M059J (cell line): ENCODE measurements around the gene TFCP2L1. TPM values are rescaled to one million over a fixed set of nuclear protein-coding genes. Genes with fewer than 3 reads are reported as not detected.
"Not testable (repeated sequence)": the region's sequence is repeated elsewhere in the genome, so short reads cannot be mapped to it uniquely, and the experiment has no call there.

ENCODE experiments used
- DNase-seq: peaks from one replicate; pipeline ENCODE4 v3.0.0-alpha.2; 2012; ENCODE audit warnings: low read depth
- total RNA-seq: library from RNA; depleted of rRNA; stranded (reverse); fragments of >200 nt; shearing (Covaris generic); gene quantifications from 2 replicates; pipeline ENCODE4 v1.2.3, GENCODE V29; 2014

TFCP2L1 gene
- total RNA-seq, 1 experiment from 2014 or later = 0.12 TPM

- no peak for DNase-seq
Measured at GRCh38 chr2:121242976-121243375, 42.0 kb downstream of the TFCP2L1 start.

GRCh38 chr2:121242175-121242875, 42.7 kb downstream of the TFCP2L1 start:
- no peak for DNase-seq

- no peak for DNase-seq
Measured at GRCh38 chr2:121241466-121241865, 43.5 kb downstream of the TFCP2L1 start.

- no peak for DNase-seq
Measured at GRCh38 chr2:121240436-121240835, 44.6 kb downstream of the TFCP2L1 start.

- DNase-seq = no peak
Measured at GRCh38 chr2:121239969-121240368, 45.0 kb downstream of the TFCP2L1 start.

GRCh38 chr2:121239471-121239870, 45.5 kb downstream of the TFCP2L1 start:
- no peak for DNase-seq

GRCh38 chr2:121238828-121239227, 46.2 kb downstream of the TFCP2L1 start:
- DNase-seq = no peak

- DNase-seq = peak; percentile 26
Measured at GRCh38 chr2:121237980-121238665, 46.9 kb downstream of the TFCP2L1 start.

GRCh38 chr2:121237336-121237979, 47.5 kb downstream of the TFCP2L1 start:
- DNase-seq = no peak

GRCh38 chr2:121236650-121237180, 48.3 kb downstream of the TFCP2L1 start:
- DNase-seq = no peak

GRCh38 chr2:121236101-121236640, 48.8 kb downstream of the TFCP2L1 start:
- DNase-seq = no peak

- DNase-seq = no peak
Measured at GRCh38 chr2:121235542-121235941, 49.5 kb downstream of the TFCP2L1 start.

- no peak for DNase-seq
Measured at GRCh38 chr2:121234791-121235190, 50.2 kb downstream of the TFCP2L1 start.

- no peak for DNase-seq
Measured at GRCh38 chr2:121234144-121234543, 50.9 kb downstream of the TFCP2L1 start.

- no peak for DNase-seq
Measured at GRCh38 chr2:121233486-121234110, 51.4 kb downstream of the TFCP2L1 start.

- DNase-seq = no peak
Measured at GRCh38 chr2:121232626-121233265, 52.3 kb downstream of the TFCP2L1 start.

GRCh38 chr2:121231385-121232000, 53.5 kb downstream of the TFCP2L1 start:
- no peak for DNase-seq

- no peak for DNase-seq
Measured at GRCh38 chr2:121228521-121228920, 56.5 kb downstream of the TFCP2L1 start.

- DNase-seq = not testable (repeated sequence)
Measured at GRCh38 chr2:121227381-121228144, 57.4 kb downstream of the TFCP2L1 start.

GRCh38 chr2:121225681-121226080, 59.3 kb downstream of the TFCP2L1 start:
- DNase-seq = not testable (repeated sequence)
